HepG2 (cell line): ENCODE results near the gene AP3B2.

Source experiments
- CEBPB ChIP-seq: IDR thresholded peaks from 2 replicates; pipeline ENCODE4 v1.6.1; 2011; ENCODE audit warnings: low read depth, low read length, improper control_type of control experiment, borderline replicate concordance
- FOXP1 ChIP-seq, 2 experiments: fragments of 450-650 bp in 1 of 2; IDR thresholded peaks; 2 replicates each; pipeline ENCODE4 v1.6.1; 2017 to 2018; ENCODE audit warnings: antibody characterized with exemption in 1 of 2
- NONO ChIP-seq, 2 experiments: fragments of 450-650 bp in 1 of 2; sonication (generic) in 1 of 2; formaldehyde crosslinking in 1 of 2; IDR thresholded peaks in 1 of 2; conservative IDR thresholded peaks in 1 of 2; 2 replicates each; pipeline versions ENCODE4 v1.6.1 to v1.8.0; 2017 to 2022; ENCODE audit warnings: mild to moderate bottlenecking in 1 of 2, missing genetic modification reagents in 1 of 2, moderate library complexity in 1 of 2
- SP1 ChIP-seq, 2 experiments: fragments of 450-650 bp in 1 of 2; sonication (generic) in 1 of 2; formaldehyde crosslinking in 1 of 2; IDR thresholded peaks; 2 replicates each; pipeline versions ENCODE4 v1.4.0 to v1.6.1; 2016 to 2020; ENCODE audit warnings: missing genetic modification reagents in 1 of 2
- ZNF24 ChIP-seq: fragments of 450-650 bp; IDR thresholded peaks from 2 replicates; pipeline ENCODE4 v1.6.1; 2017; ENCODE audit warnings: antibody characterized with exemption, mild to moderate bottlenecking

DNA sequence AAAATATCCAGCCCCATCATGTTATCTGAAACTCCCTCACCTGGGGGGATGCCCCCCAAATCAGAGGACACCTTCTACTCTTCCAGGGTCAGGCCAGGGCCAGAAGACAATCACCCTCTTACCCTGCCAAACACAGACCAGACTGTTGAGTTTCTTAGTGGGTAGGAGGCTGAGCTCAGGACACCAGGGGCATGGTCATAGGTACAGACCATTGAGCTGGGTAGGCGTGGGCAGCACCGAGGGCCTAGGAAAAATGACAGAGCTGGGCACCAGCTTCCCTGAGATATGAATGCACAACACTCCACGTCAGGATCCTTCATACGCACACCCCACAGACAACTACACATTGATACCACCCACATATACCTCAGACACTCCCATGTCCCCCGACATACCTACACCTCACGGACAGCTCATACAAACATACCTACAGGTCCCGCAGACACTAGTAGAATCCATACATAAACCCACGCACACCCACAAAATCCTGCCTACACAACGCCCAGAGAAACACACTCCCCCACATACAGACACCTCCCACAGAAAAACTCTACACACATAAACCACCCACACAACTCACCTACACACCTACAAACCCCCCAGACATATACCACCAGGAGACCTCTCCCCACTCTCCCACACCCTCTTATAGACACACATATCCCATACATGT, 11.8 kb downstream of the AP3B2 start:
- no peak for TF ChIP-seq SP1 (IDR thresholded peaks at IDR 0.05)
- no peak for TF ChIP-seq SP1 (CRISPR knock-in tag; IDR thresholded peaks at IDR 0.05)
- TF ChIP-seq ZNF24: no peak
- no peak for TF ChIP-seq FOXP1 (IDR thresholded peaks at IDR 0.05)
- TF ChIP-seq FOXP1 (CRISPR knock-in tag; IDR thresholded peaks at IDR 0.05): no peak
- no peak for TF ChIP-seq NONO (IDR thresholded peaks at IDR 0.05)
- TF ChIP-seq NONO (CRISPR knock-in tag; conservative IDR thresholded peaks at IDR 0.05): no peak
- TF ChIP-seq CEBPB: no peak
